Kidney epithelial cell (primary cell): ENCODE results near the gene SLC25A22. TPM values are rescaled to one million over a fixed set of nuclear protein-coding genes. Genes with fewer than 3 reads are reported as not detected.

Source experiments
- DNase-seq: peaks from one replicate; pipeline ENCODE4 v3.0.0-alpha.2; 2010; ENCODE audit warnings: low read depth
- H3K27me3 ChIP-seq: 2 replicates; pipeline ENCODE4 v1.6.0; 2011; ENCODE audit warnings: low read length; ENCODE audit not compliant: control insufficient read depth, insufficient read depth
- H3K36me3 ChIP-seq: 2 replicates; pipeline ENCODE4 v1.5.1; 2011; ENCODE audit warnings: low read length; ENCODE audit not compliant: control insufficient read depth, insufficient read depth
- H3K4me3 ChIP-seq: 2 replicates; pipeline ENCODE4 v1.5.1; 2011; ENCODE audit warnings: low read depth, mild to moderate bottlenecking, control low read depth, low read length
- total RNA-seq: library from RNA; depleted of rRNA; stranded (reverse); fragments of >200 nt; gene quantifications from 2 replicates; pipeline ENCODE4 v1.2.3, GENCODE V29; 2015
- TF ChIP-seq, protein P1 (sequence below): IDR thresholded peaks from 2 replicates; pipeline ENCODE4 v1.5.1; 2011; ENCODE audit warnings: mild to moderate bottlenecking, moderate library complexity, low read length, control low read depth, inconsistent platforms; ENCODE audit not compliant: insufficient read depth, poor library complexity, severe bottlenecking

SLC25A22 gene
- total RNA-seq, 1 donor from 2014 or later: 17.1 TPM

DNA sequence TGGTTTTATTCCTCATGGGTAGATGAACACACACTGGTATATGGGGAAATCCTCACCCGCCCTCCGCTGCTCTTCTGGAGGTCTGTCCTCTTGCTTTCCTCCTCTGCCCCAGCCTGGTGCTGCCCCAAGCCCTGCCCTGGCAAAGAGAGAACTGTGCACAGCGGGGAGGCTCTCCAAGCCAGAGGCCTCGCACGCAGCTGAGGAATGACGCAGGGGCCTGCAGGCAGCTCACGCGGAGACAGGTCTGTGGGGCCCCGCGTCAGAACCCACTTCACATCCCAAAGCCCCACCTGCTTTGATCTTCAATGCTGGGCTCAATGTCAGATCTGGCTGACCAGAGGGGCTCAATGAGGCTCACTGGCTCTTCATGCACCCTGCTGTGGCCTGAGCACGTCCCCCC lies 30.8 kb downstream of the SLC25A22 start:
- DNase-seq: no peak
- peaks cover 8% of the 10 kb centered on the region for H3K36me3 ChIP-seq
- no peak overlapping the region for H3K4me3 ChIP-seq
- TF ChIP-seq, protein P1, sequence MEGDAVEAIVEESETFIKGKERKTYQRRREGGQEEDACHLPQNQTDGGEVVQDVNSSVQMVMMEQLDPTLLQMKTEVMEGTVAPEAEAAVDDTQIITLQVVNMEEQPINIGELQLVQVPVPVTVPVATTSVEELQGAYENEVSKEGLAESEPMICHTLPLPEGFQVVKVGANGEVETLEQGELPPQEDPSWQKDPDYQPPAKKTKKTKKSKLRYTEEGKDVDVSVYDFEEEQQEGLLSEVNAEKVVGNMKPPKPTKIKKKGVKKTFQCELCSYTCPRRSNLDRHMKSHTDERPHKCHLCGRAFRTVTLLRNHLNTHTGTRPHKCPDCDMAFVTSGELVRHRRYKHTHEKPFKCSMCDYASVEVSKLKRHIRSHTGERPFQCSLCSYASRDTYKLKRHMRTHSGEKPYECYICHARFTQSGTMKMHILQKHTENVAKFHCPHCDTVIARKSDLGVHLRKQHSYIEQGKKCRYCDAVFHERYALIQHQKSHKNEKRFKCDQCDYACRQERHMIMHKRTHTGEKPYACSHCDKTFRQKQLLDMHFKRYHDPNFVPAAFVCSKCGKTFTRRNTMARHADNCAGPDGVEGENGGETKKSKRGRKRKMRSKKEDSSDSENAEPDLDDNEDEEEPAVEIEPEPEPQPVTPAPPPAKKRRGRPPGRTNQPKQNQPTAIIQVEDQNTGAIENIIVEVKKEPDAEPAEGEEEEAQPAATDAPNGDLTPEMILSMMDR: no peak
- H3K27me3 ChIP-seq: no peaks in the 10 kb centered on the region

DNA sequence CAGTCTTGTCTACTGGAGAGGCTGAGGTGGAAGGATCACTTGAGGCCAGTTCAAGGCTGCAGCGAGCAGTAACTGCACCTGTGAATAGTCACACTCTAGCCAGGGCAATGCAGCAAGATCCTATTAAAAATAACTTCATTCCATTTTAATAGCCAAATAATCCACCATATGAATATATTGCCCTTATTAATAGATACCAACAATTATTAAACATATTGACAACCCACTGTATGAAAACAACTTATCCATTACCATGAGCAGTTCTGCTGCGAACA lies 31.2 kb downstream of the SLC25A22 start:
- TF ChIP-seq, protein P1: no peak
- Histone ChIP-seq H3K36me3 (peaks cover 8% of the 10 kb centered on the region), H3K4me3 (no peak overlapping the region), H3K27me3 (no peaks in the 10 kb centered on the region)
- DNase-seq: no peak

DNA sequence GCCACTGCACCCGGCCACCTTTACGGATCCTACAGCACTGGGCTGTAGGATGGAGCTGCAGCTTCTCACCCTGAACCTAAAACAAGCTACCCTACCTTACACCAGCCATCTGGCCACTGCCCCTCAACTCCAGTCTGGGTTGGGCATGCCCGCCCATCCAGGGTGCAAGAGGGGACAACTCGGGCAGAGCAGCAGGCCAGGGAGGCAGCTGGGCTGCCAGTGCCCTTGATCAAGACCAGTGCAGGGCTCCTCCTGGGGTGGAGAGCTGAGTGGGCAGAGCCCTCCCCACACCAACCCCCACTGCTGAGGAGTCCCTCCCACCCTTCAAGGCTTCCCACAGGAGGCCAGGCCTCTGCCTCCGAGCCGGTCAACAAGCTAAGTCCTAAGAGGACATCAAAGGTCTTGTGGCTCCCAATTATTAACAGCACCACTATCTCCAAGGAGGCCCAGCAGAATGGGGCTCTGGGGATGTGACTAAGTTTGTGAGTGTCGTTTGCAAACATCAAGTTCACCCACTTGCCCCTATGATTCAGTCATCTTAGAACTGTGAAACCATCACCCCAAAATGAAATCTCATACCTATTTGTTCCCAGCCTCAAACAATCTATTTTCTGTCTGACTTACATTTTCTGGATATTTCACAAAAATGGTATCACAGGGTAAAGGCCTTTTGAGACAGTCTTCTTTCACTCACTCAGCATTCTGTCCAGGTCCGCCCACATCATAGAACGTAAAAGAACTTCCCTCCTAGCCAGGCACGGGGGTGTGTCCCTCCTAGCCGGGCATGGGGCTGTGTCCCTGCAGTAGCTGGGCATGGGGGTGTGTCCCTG lies 31.8 kb downstream of the SLC25A22 start:
- TF ChIP-seq, protein P1: no peak
- peaks cover 8% of the 10 kb centered on the region for H3K36me3 ChIP-seq
- H3K27me3 ChIP-seq: no peaks in the 10 kb centered on the region
- no peak for DNase-seq
- no peak overlapping the region for H3K4me3 ChIP-seq

DNA sequence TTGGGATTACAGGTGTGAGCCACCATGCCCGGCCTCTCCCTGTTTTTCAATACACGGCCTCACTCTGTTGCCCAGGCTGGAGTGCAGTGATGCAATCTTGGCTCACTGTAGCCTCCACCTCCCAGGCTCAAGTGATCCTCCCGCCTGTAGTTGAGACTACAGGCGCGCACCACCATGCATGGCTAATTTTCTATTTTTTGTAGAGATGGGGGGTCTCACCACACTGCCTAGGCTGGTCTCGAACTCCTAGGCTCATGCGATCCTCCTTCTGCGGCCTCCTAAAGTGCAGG lies 32.3 kb downstream of the SLC25A22 start:
- peaks cover 8% of the 10 kb centered on the region for H3K36me3 ChIP-seq
- TF ChIP-seq, protein P1: no peak
- DNase-seq: no peak
- no peak overlapping the region for H3K4me3 ChIP-seq
- no peaks in the 10 kb centered on the region for H3K27me3 ChIP-seq

DNA sequence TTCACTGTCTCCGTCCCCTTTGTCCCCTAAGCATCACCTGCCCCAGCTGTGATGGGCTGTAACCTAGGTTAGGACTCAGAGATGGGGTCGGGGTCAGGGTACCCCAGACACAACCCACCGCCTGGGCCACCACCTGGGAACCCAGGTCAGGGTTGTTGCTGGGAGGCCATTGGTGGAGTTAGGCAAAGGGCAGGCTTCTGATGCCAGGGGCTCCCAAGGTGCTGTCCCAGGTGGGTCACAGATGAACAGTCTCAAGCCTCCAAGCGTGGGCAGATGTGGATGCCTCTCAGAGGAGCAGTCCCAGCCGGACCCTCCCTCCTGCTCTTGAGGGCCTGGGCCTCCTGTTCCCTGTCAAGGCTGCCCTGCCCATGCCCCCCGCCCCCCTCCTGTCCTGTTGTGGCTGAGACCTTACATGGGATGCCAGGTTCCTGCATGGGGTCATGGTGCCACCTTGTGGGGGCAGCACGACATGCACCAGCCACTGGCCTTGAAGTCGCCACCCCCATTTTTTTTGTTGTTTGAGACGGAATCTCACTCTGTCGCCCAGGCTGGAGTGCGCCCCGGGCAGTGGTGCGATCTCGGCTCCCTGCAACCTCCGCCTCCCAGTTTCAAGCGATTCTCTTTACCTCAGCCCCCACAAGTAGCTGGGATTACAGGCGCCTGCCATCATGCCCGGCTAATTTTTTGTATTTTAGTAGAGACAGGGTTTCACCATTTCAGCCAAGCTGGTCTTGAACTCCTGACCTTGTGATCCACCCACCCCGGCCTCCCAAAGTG lies 32.9 kb downstream of the SLC25A22 start:
- DNase-seq: no peak
- H3K36me3 ChIP-seq: peaks cover 8% of the 10 kb centered on the region
- H3K27me3 ChIP-seq: no peaks in the 10 kb centered on the region
- TF ChIP-seq, protein P1: peak; percentile 77
- H3K4me3 ChIP-seq: no peak overlapping the region
